Astrocyte of the spinal cord (primary cell): Measurements from ENCODE around the gene PAPLN.

ENCODE experiments used
- DNase-seq: peaks from one replicate; pipeline ENCODE4 v3.0.0; 2011; ENCODE audit warnings: low read depth, low spot score
- H3K4me3 ChIP-seq: 2 replicates; pipeline ENCODE4 v1.5.1; 2011; ENCODE audit warnings: low read depth, mild to moderate bottlenecking, low read length, moderate library complexity
- CTCF ChIP-seq: IDR thresholded peaks from 2 replicates; pipeline ENCODE4 v1.5.1; 2012; ENCODE audit warnings: low read depth, mild to moderate bottlenecking, low read length, inconsistent platforms
- in situ Hi-C: cut with HindIII; loops from 2 replicates; pipeline ENCODE4 v1.10.0; 2017; ENCODE audit warnings: low sequenced_read_pairs

Gene PAPLN

GRCh38 chr14:73234586-73235394 lies 2.5 kb upstream of the PAPLN start:
- no peak for TF ChIP-seq CTCF
- no peak for DNase-seq
- in situ Hi-C loops: no loop called here
- no peak overlapping the region for H3K4me3 ChIP-seq

- in situ Hi-C loops: no loop called here
- DNase-seq: peak; percentile 52
- TF ChIP-seq CTCF: no peak
- no peak overlapping the region for H3K4me3 ChIP-seq
These were observed 1.7 kb upstream of the PAPLN start for GRCh38 chr14:73235531-73236155.

- in situ Hi-C loops: no loop called here
- TF ChIP-seq CTCF: no peak
- DNase-seq: no peak
- H3K4me3 ChIP-seq: no peak overlapping the region
These were observed 1.1 kb upstream of the PAPLN start for GRCh38 chr14:73236157-73236556.

GRCh38 chr14:73236752-73237218 lies 521 bp upstream of the PAPLN start:
- in situ Hi-C loops: no loop called here
- H3K4me3 ChIP-seq: no peak overlapping the region
- DNase-seq: no peak
- no peak for TF ChIP-seq CTCF

- peak overlapping the region; percentile 44 for H3K4me3 ChIP-seq
- in situ Hi-C loops: no loop called here
- DNase-seq: no peak
- TF ChIP-seq CTCF: no peak
These were observed 599 bp downstream of the PAPLN start for GRCh38 chr14:73237786-73238423.

GRCh38 chr14:73238424-73238852 lies 1.1 kb downstream of the PAPLN start:
- TF ChIP-seq CTCF: no peak
- in situ Hi-C loops: no loop called here
- H3K4me3 ChIP-seq: peak overlapping the region; percentile 44
- DNase-seq: peak; percentile 87
